ENCODE results near the gene PRR14L. TPM values are rescaled to one million over a fixed set of nuclear protein-coding genes. Genes with fewer than 3 reads are reported as not detected.

The PRR14L gene
- total and polyA plus RNA-seq, 2 of the 13 experiments (the other 11 are each of a cell fraction or from before 2014, with no cell fraction given) = 6.6 to 16.5 TPM

GRCh38 chr22:31753634-31754501, 3.9 kb upstream of the PRR14L start, which contains the start of gene DEPDC5 (continued):
- TF ChIP-seq CCAR2 (optimal IDR thresholded peaks at IDR 0.05; ENCODE audit: low read depth, low read length) (peak; percentile 12), ZNF207 (IDR thresholded peaks at IDR 0.05; ENCODE audit: borderline replicate concordance) (no peak), EP300 (IDR thresholded peaks at IDR 0.05; ENCODE audit: low read depth in 2 of 2, low read length in 2 of 2) (no peak), EP300 (CRISPR knock-in tag; IDR thresholded peaks at IDR 0.05; ENCODE audit: borderline replicate concordance) (no peak), SP1 (IDR thresholded peaks at IDR 0.05) (no peak), SP1 (CRISPR knock-in tag; IDR thresholded peaks at IDR 0.05) (peak; percentile 93), CEBPB (IDR thresholded peaks at IDR 0.05; ENCODE audit: borderline replicate concordance, low read depth, low read length) (no peak), ZNF280B (CRISPR knock-in tag; IDR thresholded peaks at IDR 0.05; ENCODE audit: borderline replicate concordance) (0 out of 2 replicates have a peak, but pooled peaks have one; percentile 13), ZNF263 (CRISPR knock-in tag; IDR thresholded peaks at IDR 0.05) (no peak), CC2D1A (CRISPR knock-in tag; IDR thresholded peaks at IDR 0.05) (no peak), ZNF276 (CRISPR knock-in tag; IDR thresholded peaks at IDR 0.05; ENCODE audit: low read depth) (peak; percentile 73; the same call in 1 of the 2 replicates), EEA1 (CRISPR knock-in tag; IDR thresholded peaks at IDR 0.05; ENCODE audit: borderline replicate concordance) (peak; percentile 52; the same call in 1 of the 2 replicates), ZNF589 (CRISPR knock-in tag; conservative IDR thresholded peaks at IDR 0.05) (0 out of 2 replicates have a peak, but pooled peaks have one; percentile 31), ZNF18 (CRISPR knock-in tag; IDR thresholded peaks at IDR 0.05; ENCODE audit: insufficient replicate concordance) (no peak), ZNF224 (CRISPR knock-in tag; IDR thresholded peaks at IDR 0.05) (no peak), BCLAF1 (IDR thresholded peaks at IDR 0.05) (no peak), JUND (CRISPR knock-in tag; IDR thresholded peaks at IDR 0.05) (no peak), ZBTB39 (CRISPR knock-in tag; IDR thresholded peaks at IDR 0.05) (no peak), SMYD3 (CRISPR knock-in tag; IDR thresholded peaks at IDR 0.05) (no peak)

Measured in HepG2 (cell line).